Activated T-cell treated with anti-CD3 and anti-CD28 coated beads, Interleukin-2, amount 50 U/mL, for 4 hours (primary cell): ENCODE results near the gene TSC22D4. TPM values are rescaled to one million over a fixed set of nuclear protein-coding genes. Genes with fewer than 3 reads are reported as not detected.

Experiments
- ATAC-seq, 2 donors: fragments of 200-7000 bp; cut with Tn5 transposase; one replicate each; pipeline ENCODE4 v1.10.0; 2021
- DNase-seq: peaks from one replicate; pipeline ENCODE4 v3.0.0-alpha.2; 2020
- H3K27me3 Mint-ChIP-seq: one replicate; pipeline ENCODE4 v1.8.0; 2021; ENCODE audit warnings: low read depth, mixed read lengths
- H3K36me3 Mint-ChIP-seq: one replicate; pipeline ENCODE4 v1.8.0; 2022; ENCODE audit warnings: mixed read lengths; ENCODE audit not compliant: insufficient read depth
- H3K4me1 Mint-ChIP-seq: one replicate; pipeline ENCODE4 v1.8.0; 2021; ENCODE audit warnings: low read depth, mixed read lengths
- H3K4me3 Mint-ChIP-seq: one replicate; pipeline ENCODE4 v1.8.0; 2021; ENCODE audit warnings: mild to moderate bottlenecking, moderate library complexity, mixed read lengths
- H3K9me3 Mint-ChIP-seq: one replicate; pipeline ENCODE4 v1.8.0; 2021; ENCODE audit warnings: mixed read lengths
- total RNA-seq, 3 donors: library from RNA; stranded (reverse); gene quantifications; one replicate each; pipeline ENCODE4 v1.2.1, GENCODE V29; 2021

TSC22D4 gene
- total RNA-seq, 3 donors from 2014 or later, result 65.4 to 81.9 (median 81.5) TPM

DNA sequence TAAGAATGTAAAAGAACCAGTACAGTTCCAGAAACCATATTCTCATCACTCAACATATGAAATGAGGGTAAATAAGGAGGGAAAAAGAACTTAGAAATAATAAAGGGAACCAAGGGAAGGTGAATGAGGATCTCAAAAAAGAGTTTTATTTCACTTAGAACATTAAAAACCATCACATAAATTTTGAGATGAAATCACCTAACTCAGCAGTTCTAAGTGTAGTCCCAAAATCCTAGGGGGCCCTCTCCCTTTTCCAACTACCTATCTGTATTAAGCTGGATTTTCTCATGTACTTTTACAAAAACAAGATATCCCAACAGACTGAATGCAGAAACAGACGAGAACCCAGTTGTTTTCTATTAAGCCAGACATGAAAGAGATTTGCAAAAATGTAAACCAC is 53.7 kb downstream of the TSC22D4 start:
- H3K4me3 Mint-ChIP-seq, result no peak overlapping the region
- ATAC-seq, result no peak
- peaks cover 3% of the 10 kb centered on the region for H3K36me3 Mint-ChIP-seq
- no peak for DNase-seq
- H3K27me3 Mint-ChIP-seq, result no peaks in the 10 kb centered on the region
- H3K9me3 Mint-ChIP-seq, result no peaks in the 10 kb centered on the region
- H3K4me1 Mint-ChIP-seq, result peaks cover 4% of the 10 kb centered on the region

DNA sequence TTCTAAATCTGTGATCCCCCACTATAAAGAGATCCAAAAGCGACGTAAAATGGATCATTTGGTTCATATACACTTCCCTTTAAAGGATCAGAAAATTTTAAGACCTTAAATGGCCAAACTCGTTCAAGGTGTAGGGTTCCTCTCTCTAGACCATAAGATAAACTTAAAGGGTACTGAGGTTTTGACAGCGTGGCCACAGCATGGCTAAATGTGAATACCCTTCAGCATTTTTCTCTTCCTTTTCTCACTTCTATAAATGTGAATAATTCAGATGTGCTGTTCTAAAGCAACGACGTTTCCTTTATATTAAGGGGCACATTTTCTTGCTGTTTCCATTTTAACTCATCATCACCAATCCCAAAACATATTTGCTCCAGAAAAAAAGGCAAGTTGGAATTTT is 55.7 kb downstream of the TSC22D4 start:
- Mint-ChIP-seq H3K4me3 (no peak overlapping the region), H3K9me3 (no peaks in the 10 kb centered on the region), H3K27me3 (no peaks in the 10 kb centered on the region), H3K36me3 (no peaks in the 10 kb centered on the region), H3K4me1 (peaks cover 4% of the 10 kb centered on the region)
- ATAC-seq (no peak), DNase-seq (no peak)

DNA sequence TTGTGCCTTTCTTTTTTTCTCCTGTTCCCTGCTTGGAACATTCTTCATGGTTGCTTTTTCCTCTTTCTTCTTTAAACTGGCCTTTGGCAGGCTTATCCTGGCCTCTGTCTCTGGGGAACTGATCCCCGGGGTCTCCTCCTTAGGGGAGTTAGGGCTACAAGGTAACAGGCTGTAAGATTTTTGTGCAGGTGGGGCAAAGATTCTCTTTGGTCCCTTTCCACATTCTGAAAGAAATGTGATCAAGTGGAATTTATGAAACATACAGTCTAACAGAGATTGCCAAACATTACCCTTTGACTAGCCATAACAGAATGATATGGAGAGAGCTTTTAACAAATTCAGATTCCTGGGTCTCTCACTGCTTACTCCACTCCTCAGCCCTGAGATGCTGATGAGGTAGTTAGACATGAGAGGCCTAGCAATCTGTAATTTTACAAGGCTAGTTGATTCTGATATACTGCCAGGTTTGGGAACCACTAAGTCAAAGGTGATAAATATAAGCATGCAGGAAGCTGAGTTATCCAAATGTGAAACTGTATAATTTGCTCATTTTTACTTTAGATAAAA is 59.3 kb downstream of the TSC22D4 start:
- Mint-ChIP-seq H3K4me3 (no peak overlapping the region), H3K36me3 (peaks cover 7% of the 10 kb centered on the region), H3K9me3 (no peaks in the 10 kb centered on the region), H3K4me1 (no peaks in the 10 kb centered on the region), H3K27me3 (no peaks in the 10 kb centered on the region)
- ATAC-seq (no peak), DNase-seq (no peak)

DNA sequence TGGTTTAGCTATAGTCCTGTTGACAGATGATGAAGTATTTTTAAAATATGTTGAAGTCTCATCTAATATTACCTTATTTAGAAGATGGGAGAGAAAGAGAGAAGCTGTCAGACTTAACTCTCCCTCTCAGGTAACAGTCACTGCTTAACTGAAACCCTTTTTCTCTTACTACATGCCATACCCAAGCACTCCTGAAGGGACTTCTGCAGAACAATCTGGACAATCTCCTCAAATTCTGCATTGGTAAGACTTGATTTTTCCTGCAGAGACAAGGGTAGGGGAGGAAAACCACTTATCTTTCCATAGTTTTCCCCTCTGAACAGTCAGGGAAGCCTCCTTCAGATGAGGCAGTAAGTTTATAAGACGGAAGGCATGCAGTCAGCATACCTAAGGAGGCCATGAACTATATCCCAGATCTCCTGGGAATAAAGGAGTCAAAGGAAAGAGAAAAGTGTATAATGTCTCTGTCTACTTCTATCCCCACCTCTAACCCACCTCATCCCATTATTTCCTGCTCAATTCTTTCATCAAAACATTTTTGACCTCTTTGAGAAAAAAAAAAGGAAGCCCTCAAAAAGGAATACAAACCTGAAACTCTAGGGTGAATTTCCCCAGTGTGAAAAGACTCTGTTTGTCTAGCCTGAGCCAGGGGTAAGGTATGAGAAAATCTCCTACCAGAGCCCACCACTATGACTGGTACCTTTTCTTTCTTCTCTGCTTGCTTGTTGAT is 59.9 kb downstream of the TSC22D4 start:
- ATAC-seq (no peak), DNase-seq (no peak)
- Mint-ChIP-seq H3K4me1 (no peaks in the 10 kb centered on the region), H3K4me3 (no peak overlapping the region), H3K36me3 (peaks cover 7% of the 10 kb centered on the region), H3K9me3 (no peaks in the 10 kb centered on the region), H3K27me3 (no peaks in the 10 kb centered on the region)

Other genes with a start within 250 kb of the TSC22D4 start
- not detected for gene SPDYE3, start 171.5 kb downstream of the TSC22D4 start, total RNA-seq
- gene PILRB, start 121.1 kb downstream of the TSC22D4 start, total RNA-seq, result 10 to 100 TPM; 29.2 to 48.8 (median 34.3) TPM
- 1 to 10 TPM in 2 of 3 donors, under 1 TPM in 1; 0.38 to 6.6 (median 1.1) TPM for gene PILRA, start 105.7 kb downstream of the TSC22D4 start, total RNA-seq
- 1 to 10 TPM; 4.2 to 5.1 (median 4.8) TPM for gene ZCWPW1, start 50.5 kb downstream of the TSC22D4 start, total RNA-seq
- gene MEPCE, start 49.4 kb downstream of the TSC22D4 start, total RNA-seq, result 10 to 100 TPM; 82.4 to 87.2 (median 84.4) TPM
- gene PPP1R35, start 42.7 kb downstream of the TSC22D4 start, total RNA-seq, result 10 to 100 TPM; 36.3 to 42.6 (median 37.4) TPM
- under 1 TPM; 0.26 to 0.46 (median 0.41) TPM for gene SPACDR, start 15.0 kb downstream of the TSC22D4 start, total RNA-seq
- under 1 TPM; 0.11 to 0.33 (median 0.18) TPM for gene NYAP1, start 4.7 kb upstream of the TSC22D4 start, total RNA-seq
- gene AGFG2, start 60.0 kb upstream of the TSC22D4 start, total RNA-seq, result 10 to 100 TPM; 58.6 to 72.0 (median 65.9) TPM
- gene SAP25, start 94.7 kb upstream of the TSC22D4 start, total RNA-seq, result 1 to 10 TPM; 6.2 to 8.1 (median 7.6) TPM
- gene LRCH4, start 106.9 kb upstream of the TSC22D4 start, total RNA-seq, result 10 to 100 TPM; 69.3 to 75.5 (median 73.1) TPM
- under 1 TPM; 0.14 to 0.40 (median 0.34) TPM for gene FBXO24, start 107.1 kb upstream of the TSC22D4 start, total RNA-seq
- 1 to 10 TPM; 1.4 to 3.1 (median 2.0) TPM for gene PCOLCE, start 123.1 kb upstream of the TSC22D4 start, total RNA-seq
- gene MOSPD3, start 133.3 kb upstream of the TSC22D4 start, total RNA-seq, result 1 to 10 TPM; 7.8 to 8.4 (median 7.9) TPM
- gene TFR2, start 162.3 kb upstream of the TSC22D4 start, total RNA-seq, result 10 to 100 TPM; 11.8 to 16.1 (median 15.4) TPM
- not detected for gene ACTL6B, start 177.2 kb upstream of the TSC22D4 start, total RNA-seq
- 100 to 1,000 TPM; 209 to 231 (median 215) TPM for gene GNB2, start 194.5 kb upstream of the TSC22D4 start, total RNA-seq
- gene GIGYF1, start 215.0 kb upstream of the TSC22D4 start, total RNA-seq, result 10 to 100 TPM; 56.2 to 88.3 (median 58.0) TPM
- gene POP7, start 226.9 kb upstream of the TSC22D4 start, total RNA-seq, result 100 to 1,000 TPM in 1 of 3 donors, 10 to 100 TPM in 2; 77.3 to 106 (median 85.9) TPM
- gene EPO, start 241.3 kb upstream of the TSC22D4 start, total RNA-seq, result not detected